H1 (cell line): ENCODE data around the gene CLEC1A. TPM values are rescaled to one million over a fixed set of nuclear protein-coding genes. Genes with fewer than 3 reads are reported as not detected.

Experiments
- CTCF ChIA-PET: fragments of 300-600 bp; sonication (Branson Sonifier 250); formaldehyde crosslinking; loops from one replicate; lab custom pipeline; 2021; ENCODE audit not compliant: partially characterized antibody; lab: Charles Lee
- POLR2A ChIA-PET: fragments of 300-600 bp; sonication (Branson Sonifier 250); formaldehyde crosslinking; loops from one replicate; lab custom pipeline; 2021; ENCODE audit warnings: inconsistent platforms; ENCODE audit not compliant: partially characterized antibody; lab: Charles Lee
- DNase-seq, 2 experiments: peaks; one replicate each; pipeline versions ENCODE4 v3.0.0 to v3.0.0-alpha.2; 2010 to 2022; ENCODE audit warnings: low spot score in 2 of 2, low read depth in 1 of 2, mixed read lengths in 1 of 2
- FAIRE-seq: peaks from 2 replicates; lab custom pipeline; 2011; peaks lifted over from hg19 to GRCh38; lab: Jason Lieb, UNC
- H2AFZ ChIP-seq: 2 replicates; pipeline ENCODE4 v1.8.1; 2012; ENCODE audit warnings: low read length, inconsistent platforms
- H2AK5ac ChIP-seq: 2 replicates; pipeline ENCODE4 v1.6.1; 2013; ENCODE audit warnings: low read depth, low read length
- H2BK120ac ChIP-seq: replicated peaks from 2 replicates; pipeline ENCODE3; 2013; ENCODE audit warnings: low read depth, low read length, inconsistent platforms
- H2BK12ac ChIP-seq: 2 replicates; pipeline ENCODE4 v1.6.1; 2013; ENCODE audit warnings: low read depth, low read length
- H2BK15ac ChIP-seq: 2 replicates; pipeline ENCODE4 v1.6.1; 2013; ENCODE audit warnings: low read length
- H2BK20ac ChIP-seq: 2 replicates; pipeline ENCODE4 v1.6.1; 2013; ENCODE audit warnings: low read length
- H2BK5ac ChIP-seq: 2 replicates; pipeline ENCODE4 v1.6.1; 2013; ENCODE audit warnings: low read depth, low read length
- H3K14ac ChIP-seq: 2 replicates; pipeline ENCODE4 v1.6.1; 2013; ENCODE audit warnings: inconsistent platforms; ENCODE audit not compliant: insufficient read length
- H3K18ac ChIP-seq: 2 replicates; pipeline ENCODE4 v1.6.1; 2013; ENCODE audit warnings: low read length; ENCODE audit errors: extremely low read depth
- H3K23ac ChIP-seq: 2 replicates; pipeline ENCODE4 v1.6.1; 2013; ENCODE audit warnings: inconsistent platforms; ENCODE audit not compliant: insufficient read length
- H3K23me2 ChIP-seq: 2 replicates; pipeline ENCODE4 v1.6.1; 2013; ENCODE audit warnings: low read depth, low read length
- H3K27ac ChIP-seq: 2 replicates; pipeline ENCODE4 v1.6.1; 2011; ENCODE audit warnings: low read depth, low read length, inconsistent platforms
- H3K27me3 ChIP-seq, 4 experiments: replicated peaks in 1 of 4; 1 replicate in 1 of 4; 2 replicates in 3 of 4; pipeline versions ENCODE4 v1.6.1 to v1.8.1; 2011 to 2013; ENCODE audit warnings: low read length in 3 of 4, mild to moderate bottlenecking in 3 of 4, inconsistent platforms in 2 of 4, mixed read lengths in 2 of 4, moderate library complexity in 1 of 4; ENCODE audit not compliant: control insufficient read depth in 3 of 4, insufficient read depth in 3 of 4; ENCODE audit errors: extremely low read depth in 1 of 4
- H3K36me3 ChIP-seq, 4 experiments: 2 replicates each; pipeline versions ENCODE4 v1.6.1 to v1.8.1; 2011 to 2013; ENCODE audit warnings: mild to moderate bottlenecking in 4 of 4, low read length in 3 of 4, moderate library complexity in 2 of 4, control low read depth in 1 of 4, inconsistent platforms in 1 of 4; ENCODE audit not compliant: insufficient read depth in 4 of 4, control insufficient read depth in 2 of 4
- H3K4ac ChIP-seq: replicated peaks from 2 replicates; pipeline ENCODE3; 2013; ENCODE audit warnings: low read length, low read depth, mixed read lengths, inconsistent platforms; ENCODE audit not compliant: insufficient read length
- H3K4me1 ChIP-seq, 4 experiments: replicated peaks in 1 of 4; 1 replicate in 1 of 4; 2 replicates in 3 of 4; pipeline versions ENCODE4 v1.6.1 to v1.8.1; 2011 to 2013; ENCODE audit warnings: low read length in 3 of 4, inconsistent platforms in 2 of 4, mixed read lengths in 1 of 4; ENCODE audit not compliant: insufficient read depth in 4 of 4, control insufficient read depth in 3 of 4
- H3K4me2 ChIP-seq, 2 experiments: 2 replicates each; pipeline versions ENCODE4 v1.6.1 to v1.8.1; 2011 to 2013; ENCODE audit warnings: low read depth in 2 of 2, low read length in 2 of 2, control low read depth in 1 of 2, inconsistent platforms in 1 of 2, mild to moderate bottlenecking in 1 of 2; ENCODE audit not compliant: insufficient read depth in 1 of 2
- H3K4me3 ChIP-seq, 4 experiments: fragments of 200-600, 300-600 bp in 1 of 4; sonication (generic), shearing (Covaris generic), sonication (Bioruptor Twin) in 1 of 4; 2 replicates each; pipeline versions ENCODE4 v1.5.1 to v1.8.1; 2011 to 2016; ENCODE audit warnings: low read length in 4 of 4, low read depth in 3 of 4, control low read depth in 2 of 4, inconsistent platforms in 2 of 4, mild to moderate bottlenecking in 2 of 4, mixed read lengths in 1 of 4, moderate library complexity in 1 of 4; ENCODE audit not compliant: insufficient read depth in 2 of 4; ENCODE audit errors: extremely low read depth in 1 of 4
- H3K56ac ChIP-seq: replicated peaks from 2 replicates; pipeline ENCODE3; 2013; ENCODE audit warnings: low read depth, mild to moderate bottlenecking, mixed read lengths, low read length, inconsistent platforms; ENCODE audit not compliant: insufficient read length
- H3K79me1 ChIP-seq: 2 replicates; pipeline ENCODE4 v1.6.1; 2013; ENCODE audit warnings: low read depth, low read length, control low read depth
- H3K79me2 ChIP-seq, 2 experiments: 2 replicates each; pipeline versions ENCODE4 v1.6.1 to v1.8.1; 2012 to 2013; ENCODE audit warnings: low read length in 2 of 2, mild to moderate bottlenecking in 2 of 2, inconsistent platforms in 1 of 2; ENCODE audit not compliant: insufficient read depth in 2 of 2, control insufficient read depth in 1 of 2
- H3K9ac ChIP-seq, 4 experiments: replicated peaks in 1 of 4; 1 replicate in 1 of 4; 2 replicates in 3 of 4; pipeline versions ENCODE4 v1.6.1 to v1.8.1; 2011 to 2013; ENCODE audit warnings: low read depth in 3 of 4, low read length in 3 of 4, control low read depth in 2 of 4, mild to moderate bottlenecking in 2 of 4, moderate library complexity in 2 of 4, inconsistent platforms in 1 of 4; ENCODE audit errors: extremely low read depth in 1 of 4
- H3K9me3 ChIP-seq, 2 experiments: 2 replicates each; pipeline versions ENCODE4 v1.6.1 to v1.8.1; 2012 to 2013; ENCODE audit warnings: mild to moderate bottlenecking in 2 of 2, moderate library complexity in 2 of 2, control low read depth in 1 of 2, inconsistent platforms in 1 of 2, low read depth in 1 of 2, low read length in 1 of 2, mixed read lengths in 1 of 2; ENCODE audit not compliant: insufficient read depth in 2 of 2
- H4K20me1 ChIP-seq, 2 experiments: replicated peaks in 1 of 2; 2 replicates each; pipeline versions ENCODE3 to v1.8.1; 2011 to 2013; ENCODE audit warnings: inconsistent platforms in 2 of 2, low read length in 2 of 2, mild to moderate bottlenecking in 1 of 2; ENCODE audit not compliant: insufficient read depth in 2 of 2, control insufficient read depth in 1 of 2
- H4K5ac ChIP-seq: 2 replicates; pipeline ENCODE4 v1.6.1; 2013; ENCODE audit warnings: low read length, low read depth, mixed read lengths, inconsistent platforms; ENCODE audit not compliant: insufficient read length
- H4K8ac ChIP-seq: 2 replicates; pipeline ENCODE4 v1.8.0; 2013; ENCODE audit warnings: mild to moderate bottlenecking, moderate library complexity, low read length, inconsistent platforms; ENCODE audit not compliant: insufficient read depth; ENCODE audit errors: extremely low read depth
- H4K91ac ChIP-seq: replicated peaks from 2 replicates; pipeline ENCODE3; 2013; ENCODE audit warnings: low read length, mixed read lengths, inconsistent platforms; ENCODE audit not compliant: insufficient read length
- ASH2L ChIP-seq: fragments of 200-600, 300-600 bp; sonication (generic); IDR thresholded peaks from one replicate; pipeline ENCODE4 v1.7.1; 2017; ENCODE audit warnings: low read length
- CEBPB ChIP-seq: IDR thresholded peaks from 2 replicates; pipeline ENCODE4 v1.6.1; 2012; ENCODE audit warnings: low read depth, low read length
- CHD2 ChIP-seq: IDR thresholded peaks from 2 replicates; pipeline ENCODE4 v1.6.1; 2012; ENCODE audit warnings: low read length, improper control_type of control experiment
- WGBS, 2 experiments: shearing (Covaris generic) in 1 of 2; methylation state at CpG; one replicate each; pipeline versions ENCODE4 v1.1.6 to v1.1.7; 2013 to 2015; ENCODE audit warnings: low lambda C conversion rate in 2 of 2, mixed read lengths in 2 of 2, inconsistent platforms in 1 of 2, low coverage in 1 of 2, missing lambda C conversion rate in 1 of 2; ENCODE audit not compliant: insufficient replicate concordance in 2 of 2, insufficient coverage in 1 of 2, insufficient read length in 1 of 2; ENCODE audit errors: extremely low coverage in 1 of 2, missing lambda C conversion rate in 1 of 2; 5-methylcytosine and 5-hydroxymethylcytosine counted together
- polyA plus RNA-seq, 7 experiments: library from polyadenylated mRNA; depleted of rRNA in 3 of 7; stranded (reverse) in 5 of 7; unstranded in 2 of 7; fragments of >200 nt in 5 of 7; fragments of 200-250 nt in 2 of 7; gene quantifications; 1 replicate in 5 of 7; 2 replicates in 1 of 7; 4 replicates in 1 of 7; pipeline versions ENCODE4 v1.2.1 to v1.2.3, GENCODE V29; 2011 to 2013; ENCODE audit warnings: missing spikeins in 2 of 7, mixed read lengths in 2 of 7
- total RNA-seq: library from RNA; stranded (reverse); fragmentation: NEBNext Ultra II Directional; extraction: Animal tissue kit (Norgen Biotek cat#: 25700); gene quantifications from 2 replicates; pipeline ENCODE4 v1.2.1, GENCODE V29; 2021

The CLEC1A gene
- total and polyA plus RNA-seq, 2 of the 8 experiments (the other 6 are each of a cell fraction or from before 2014, with no cell fraction given) = 0.20 TPM; not detected in 1

- Histone ChIP-seq H3K9me3 (peaks cover 0 to 4% of the 10 kb centered on the region in 2 experiments; a peak in 1 of 4 replicates), H2BK120ac (no peak overlapping the region), H4K91ac (no peak overlapping the region), H2BK20ac (no peak overlapping the region), H3K56ac (no peak overlapping the region), H3K23ac (no peak overlapping the region), H3K79me1 (no peaks in the 10 kb centered on the region), H3K4ac (no peak overlapping the region), H3K9ac (no peak overlapping the region), H2BK5ac (no peak overlapping the region), H4K8ac (no peak overlapping the region), H3K4me2 (no peak overlapping the region), H3K4me3 (no peak overlapping the region), H3K14ac (no peak overlapping the region), H2AFZ (no peak overlapping the region), H3K4me1 (no peaks in the 10 kb centered on the region), H4K5ac (no peak overlapping the region), H3K27me3 (no peaks in the 10 kb centered on the region), H2AK5ac (no peak overlapping the region), H3K36me3 (no peaks in the 10 kb centered on the region; a peak in 1 of 8 replicates), H3K23me2 (no peaks in the 10 kb centered on the region), H2BK15ac (no peak overlapping the region), H4K20me1 (no peaks in the 10 kb centered on the region), H2BK12ac (no peak overlapping the region), H3K27ac (no peak overlapping the region), H3K79me2 (no peaks in the 10 kb centered on the region), H3K18ac (no peak overlapping the region)
- FAIRE-seq = no peak
- ChIA-PET POLR2A (no interaction called here), CTCF (interaction anchor here (0.7 to 1.8 kb wide), 3 partner anchors 33 to 82 kb away, joined by 3 to 4 read pairs (median 3); no protein-coding TSS in a partner anchor)
- DNase-seq = no peak
- 91% methylated on average over 7 of the region's 7 CpGs; no CpG with 5 or more reads in 1 of the 2 experiments for WGBS, 2 experiments
- no peak for TF ChIP-seq ASH2L
- TF ChIP-seq CEBPB = no peak
- no peak for TF ChIP-seq CHD2
Observed at GRCh38 chr12:10115890-10116289, 17.1 kb upstream of the CLEC1A start.
